Measurements from ENCODE around the gene ARL11.

ARL11 gene

DNA sequence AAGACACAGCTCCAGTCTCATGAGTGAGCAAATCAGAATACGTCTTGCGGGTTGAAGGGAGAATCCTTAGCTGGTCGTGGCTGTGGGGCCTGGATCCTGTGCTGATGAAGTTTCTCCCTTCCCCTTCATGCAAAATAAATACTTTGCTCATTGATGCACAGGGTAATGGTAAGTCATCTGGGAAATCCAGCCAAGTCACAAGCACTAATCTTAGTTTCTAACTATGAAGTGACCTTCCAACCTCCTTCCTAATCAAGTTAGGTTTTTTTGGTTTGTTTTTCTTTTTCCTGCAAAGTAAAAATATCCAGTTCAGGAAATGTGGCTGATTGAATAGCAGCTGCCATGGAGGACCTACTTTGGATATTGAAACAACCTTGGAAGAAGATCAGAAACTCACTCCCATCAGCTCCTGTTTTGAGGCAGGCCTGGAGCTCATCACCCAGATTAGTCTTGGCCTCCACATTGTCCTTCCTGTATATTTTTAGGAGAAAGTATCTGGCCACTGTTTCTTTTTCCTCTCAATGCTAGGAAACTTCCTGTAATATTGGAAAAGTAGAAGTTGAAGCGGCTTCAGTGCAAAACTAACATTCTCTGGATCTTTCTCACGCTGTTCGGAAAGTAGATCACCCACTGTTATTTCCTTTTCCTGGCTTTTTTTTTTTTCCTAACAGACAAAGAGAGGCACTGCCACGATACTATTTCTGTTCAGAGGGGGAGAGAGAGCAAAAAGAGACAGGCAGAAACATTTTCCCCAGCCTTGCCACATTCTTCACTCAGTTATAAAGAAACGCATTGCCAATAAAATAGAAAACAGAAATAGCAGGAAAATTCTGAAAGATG lies 12.3 kb upstream of the ARL11 start:
- peak in 1 of 4 experiments; percentile 23 for DNase-seq

DNA sequence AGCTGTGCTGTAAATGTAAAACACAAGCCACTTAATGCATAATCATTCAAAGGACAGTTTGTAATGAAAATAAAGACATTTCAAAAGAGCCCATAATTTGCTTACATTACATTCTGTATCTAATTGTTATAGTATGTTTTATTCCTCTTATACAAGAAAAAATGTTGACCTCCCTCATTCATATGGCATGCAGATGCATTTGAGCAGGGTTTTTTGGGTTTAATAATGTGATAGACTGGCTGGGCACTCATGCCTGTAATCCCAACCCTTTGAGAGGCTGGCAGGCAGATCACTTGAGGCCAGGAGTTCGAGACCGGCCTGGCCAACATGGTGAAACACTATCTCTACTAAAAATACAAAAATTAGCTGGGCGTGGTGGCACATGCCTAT lies 11.6 kb upstream of the ARL11 start:
- DNase-seq, result no peak

DNA sequence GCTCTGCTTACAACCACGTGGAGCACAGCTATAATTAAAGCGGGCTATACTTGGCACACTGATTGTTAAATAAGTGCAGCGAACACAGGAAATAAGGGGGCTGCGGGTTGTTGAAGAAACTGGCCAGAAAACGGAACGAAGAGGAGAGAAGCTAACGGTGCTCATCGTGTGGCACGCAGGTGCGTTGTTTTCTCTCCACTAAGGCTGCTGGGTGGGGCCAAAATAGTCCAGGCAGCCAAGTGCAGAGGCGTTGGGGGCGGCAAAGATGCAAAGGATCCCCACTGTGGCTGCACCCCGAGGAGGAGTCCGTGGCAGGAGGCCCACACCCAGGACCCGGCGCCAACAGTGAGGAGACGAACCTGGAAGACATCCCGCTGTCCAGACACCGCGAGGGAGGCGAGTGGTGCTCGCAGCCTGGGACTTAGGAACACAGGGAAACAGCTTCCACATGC lies 8.1 kb upstream of the ARL11 start:
- no peak for DNase-seq

DNA sequence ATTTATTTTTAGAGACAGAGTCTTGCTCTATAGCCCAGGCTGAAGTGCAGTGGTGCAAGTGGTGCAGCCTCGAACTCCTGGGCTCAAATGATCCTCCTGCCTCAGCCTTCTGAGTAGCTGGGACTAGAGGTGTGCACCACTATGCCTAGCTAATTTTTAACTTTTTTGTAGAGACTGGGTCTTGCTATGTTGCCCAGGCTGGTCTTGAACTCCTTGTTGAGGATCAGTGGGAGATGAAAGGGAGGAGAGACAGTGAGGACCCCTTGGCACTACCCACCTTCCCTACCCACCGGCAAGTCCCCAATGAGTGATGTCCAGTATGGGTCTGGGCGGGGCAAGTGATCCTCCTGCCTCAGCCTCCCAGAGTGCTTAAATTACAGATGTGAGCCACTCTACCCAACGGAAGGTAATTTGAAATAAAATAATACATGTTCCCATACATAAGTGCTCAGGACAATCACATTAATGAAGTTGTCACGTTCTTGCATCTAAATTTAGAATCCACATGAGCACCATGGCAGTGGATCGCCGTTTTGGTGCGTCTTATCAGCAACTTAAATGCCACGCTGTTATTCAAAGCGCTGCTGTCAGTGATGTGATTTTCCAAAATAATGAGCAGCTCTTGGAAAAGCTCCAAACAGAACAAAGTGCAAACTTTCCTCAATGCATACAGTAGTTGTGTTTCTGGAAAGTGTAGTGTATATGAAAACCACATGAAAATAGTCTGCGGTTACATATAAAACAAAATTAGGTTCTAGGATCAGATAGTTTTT lies 5.9 kb upstream of the ARL11 start:
- no peak for DNase-seq

DNA sequence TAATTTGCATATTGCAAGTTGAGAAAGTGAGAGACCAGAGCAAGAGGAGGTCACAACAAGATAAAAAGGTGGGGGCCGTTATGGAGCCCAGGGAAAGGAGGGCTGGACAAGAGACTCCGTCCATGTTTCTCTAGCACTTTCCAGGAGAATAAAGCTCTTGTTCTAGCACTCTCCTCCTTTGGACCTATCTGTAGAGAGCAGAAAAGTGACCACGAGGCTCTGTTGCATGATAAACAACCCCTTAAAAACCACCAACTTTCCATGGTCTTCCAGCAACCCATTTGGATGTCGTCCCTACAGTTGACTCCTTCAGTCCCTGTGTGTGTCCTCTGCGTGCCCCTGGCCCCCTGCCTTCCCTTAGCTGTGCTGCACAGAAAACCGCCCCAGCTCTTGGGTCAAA lies 4.1 kb upstream of the ARL11 start:
- DNase-seq, result no peak

DNA sequence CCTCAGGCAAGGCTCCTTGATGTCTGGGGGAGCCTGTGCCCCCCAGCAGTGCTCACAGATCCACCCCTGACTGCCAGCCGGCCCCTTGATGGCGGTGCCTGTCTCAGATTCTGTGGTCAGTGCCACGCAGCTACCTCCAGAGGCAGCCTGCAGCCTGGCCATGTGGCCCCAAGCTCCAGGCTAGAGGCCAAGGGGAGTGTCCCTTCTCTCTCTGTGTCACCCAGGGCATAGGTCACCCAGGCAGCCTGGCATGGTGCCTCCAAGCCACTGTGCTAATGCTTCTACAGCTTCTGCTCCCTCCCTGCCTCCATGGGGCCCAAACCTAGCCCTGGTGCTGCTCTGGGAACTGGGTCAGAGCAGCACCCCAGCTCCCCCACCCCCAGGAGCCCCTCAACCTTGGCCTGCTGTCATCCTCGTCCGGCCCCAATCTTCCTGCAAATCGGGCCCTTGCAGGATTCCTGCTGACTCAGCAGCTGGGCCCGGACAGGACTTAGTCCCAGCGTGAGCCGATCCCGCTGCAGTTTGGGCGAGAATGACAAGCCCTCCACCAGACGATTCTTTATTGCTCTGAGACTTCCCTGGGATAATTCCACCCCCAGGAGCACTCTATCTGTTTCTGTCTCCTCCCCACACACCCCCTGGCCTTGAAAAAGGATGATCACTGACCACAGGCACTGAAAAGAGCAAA lies 2.8 kb upstream of the ARL11 start:
- DNase-seq, result peak; percentile 70 to 83 (median 76)

DNA sequence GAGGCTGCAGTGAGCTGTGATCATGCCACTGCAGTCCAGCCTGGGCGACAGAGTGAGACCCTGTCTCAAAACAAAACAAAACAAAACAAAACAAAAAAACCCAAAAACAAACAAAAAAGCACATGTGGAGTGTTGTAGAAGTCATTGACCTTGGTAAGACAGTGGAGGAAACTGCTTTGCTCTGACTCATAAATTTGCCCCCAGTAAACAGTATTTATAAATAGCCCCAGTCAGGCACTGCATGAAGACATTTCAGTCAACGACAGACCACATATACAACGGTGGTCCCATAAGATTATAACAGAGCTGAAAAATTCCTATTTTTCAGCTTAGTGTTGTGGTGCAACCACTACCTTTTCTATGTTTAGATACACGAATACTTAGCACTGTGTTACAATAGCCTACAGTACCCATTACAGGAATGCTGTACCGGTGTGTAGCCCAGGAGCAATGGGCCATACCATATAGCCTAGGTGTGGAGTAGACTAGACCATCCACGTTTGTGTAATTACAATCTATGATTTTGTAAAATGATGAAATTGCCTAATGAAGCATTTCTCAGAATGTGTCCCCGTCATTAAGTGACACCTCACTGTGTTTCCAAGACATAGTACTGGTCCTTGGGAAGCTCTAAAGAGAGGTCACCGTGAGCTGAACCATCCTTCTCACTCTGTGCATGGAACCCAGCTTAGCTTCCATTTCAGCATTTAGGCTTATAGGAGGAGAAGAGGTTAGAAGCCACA lies 1.1 kb downstream of the ARL11 start:
- peak in 1 of 4 experiments; percentile 42 for DNase-seq

DNA sequence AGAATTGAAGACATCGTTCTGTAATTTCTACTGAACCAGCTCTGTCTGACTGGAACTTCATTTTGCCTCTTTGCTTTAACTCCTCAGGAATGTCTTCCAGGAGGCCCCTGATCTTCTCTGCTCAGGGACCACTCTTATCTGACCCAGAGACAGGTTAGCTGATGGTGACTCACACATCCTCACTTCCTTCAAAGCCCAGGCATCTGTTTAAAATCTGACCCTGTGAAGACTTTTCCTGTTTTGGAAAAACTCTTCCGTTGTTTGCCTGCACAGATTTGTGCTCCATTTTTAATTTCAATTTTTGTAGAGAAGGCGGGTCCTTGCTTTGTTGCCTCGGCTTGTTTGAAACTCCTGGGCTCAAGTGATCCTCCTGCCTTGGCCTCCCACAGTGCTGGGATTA lies 1.6 kb downstream of the ARL11 start:
- DNase-seq, result no peak

DNA sequence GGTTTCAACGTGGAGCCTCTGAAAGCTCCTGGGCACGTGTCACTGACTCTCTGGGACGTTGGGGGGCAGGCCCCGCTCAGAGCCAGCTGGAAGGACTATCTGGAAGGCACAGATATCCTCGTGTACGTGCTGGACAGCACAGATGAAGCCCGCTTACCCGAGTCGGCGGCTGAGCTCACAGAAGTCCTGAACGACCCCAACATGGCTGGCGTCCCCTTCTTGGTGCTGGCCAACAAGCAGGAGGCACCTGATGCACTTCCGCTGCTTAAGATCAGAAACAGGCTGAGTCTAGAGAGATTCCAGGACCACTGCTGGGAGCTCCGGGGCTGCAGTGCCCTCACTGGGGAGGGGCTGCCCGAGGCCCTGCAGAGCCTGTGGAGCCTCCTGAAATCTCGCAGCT lies 2.3 kb downstream of the ARL11 start:
- no peak for DNase-seq

DNA sequence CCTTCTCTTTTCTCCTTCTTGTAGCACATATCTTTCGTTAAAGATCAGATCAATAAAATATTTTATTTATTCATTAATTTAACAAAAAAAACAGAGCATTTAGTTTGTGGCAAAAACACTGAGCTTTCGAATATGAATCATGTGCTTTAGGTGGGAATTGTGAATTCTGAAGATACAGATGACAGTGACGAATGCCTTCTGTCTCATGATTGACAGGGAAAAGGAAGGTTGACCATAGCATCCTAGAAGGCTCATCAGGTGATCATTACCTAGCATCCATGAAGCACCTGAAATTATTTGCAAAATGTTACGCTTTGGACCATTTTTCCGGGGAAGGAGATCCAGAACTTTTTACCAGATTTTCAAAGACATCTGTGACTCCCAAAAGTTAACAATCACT lies 3.8 kb downstream of the ARL11 start:
- DNase-seq, result no peak

DNA sequence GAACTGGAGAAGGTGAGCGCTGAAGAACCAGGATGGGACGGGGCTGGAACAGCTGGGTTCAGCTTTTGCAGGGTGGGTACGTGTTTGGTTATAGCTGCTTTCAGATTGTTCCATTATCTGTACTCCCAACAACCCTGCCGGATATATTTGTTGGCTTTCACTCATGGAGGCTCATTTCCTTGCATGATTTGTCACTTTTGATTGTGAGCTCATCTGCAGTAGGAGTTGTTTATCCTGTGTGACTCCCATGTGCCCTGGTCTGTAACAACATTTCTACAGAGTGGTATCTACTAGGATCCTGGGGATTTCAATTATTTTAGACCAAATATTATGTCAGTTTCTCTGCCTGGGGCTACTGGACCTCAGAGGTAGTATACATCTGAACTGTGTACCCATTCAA lies 5.4 kb downstream of the ARL11 start:
- DNase-seq, result peak in 3 of 4 experiments; percentile 23 to 48 (median 43)

DNA sequence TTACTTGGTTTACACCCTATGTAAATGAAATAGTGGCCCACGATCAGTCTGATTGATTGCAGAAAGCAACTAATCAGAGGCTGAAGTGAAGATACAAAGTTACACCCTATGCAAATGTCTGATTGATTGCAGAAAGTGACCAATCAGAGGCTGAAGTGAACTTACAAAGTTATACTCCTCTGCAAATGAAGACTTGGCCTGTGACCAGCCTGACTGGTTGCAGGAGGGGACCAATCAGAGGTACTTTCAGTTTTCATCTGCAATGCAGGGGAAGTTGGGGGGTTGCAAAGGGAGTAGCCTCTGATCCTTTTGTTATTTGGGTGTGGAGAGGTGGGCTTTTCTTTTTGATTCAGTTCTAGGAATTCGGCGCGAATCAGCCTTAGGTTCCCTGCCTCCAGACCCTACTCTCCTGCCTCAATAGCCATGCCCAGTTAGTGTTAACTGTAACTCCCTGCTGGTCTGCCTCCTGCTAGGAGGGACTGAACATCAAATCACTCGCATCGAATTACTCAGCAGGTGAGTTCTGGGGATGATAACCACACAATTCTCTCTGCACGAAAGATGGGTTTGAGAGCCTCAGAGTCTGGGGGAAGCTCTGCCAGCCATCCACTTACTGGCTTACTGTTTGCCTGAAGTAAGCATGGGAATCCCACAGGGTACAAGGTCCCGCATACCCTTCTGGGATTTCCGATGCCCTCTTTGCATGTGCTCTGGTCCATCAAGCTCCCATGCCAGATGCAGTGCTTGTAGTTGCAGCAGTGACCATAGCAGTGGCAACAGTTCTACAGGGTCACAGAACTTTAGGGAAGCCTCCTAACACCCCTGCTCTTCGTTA lies 7.5 kb downstream of the ARL11 start:
- peak; percentile 42 to 73 (median 54) for DNase-seq

DNA sequence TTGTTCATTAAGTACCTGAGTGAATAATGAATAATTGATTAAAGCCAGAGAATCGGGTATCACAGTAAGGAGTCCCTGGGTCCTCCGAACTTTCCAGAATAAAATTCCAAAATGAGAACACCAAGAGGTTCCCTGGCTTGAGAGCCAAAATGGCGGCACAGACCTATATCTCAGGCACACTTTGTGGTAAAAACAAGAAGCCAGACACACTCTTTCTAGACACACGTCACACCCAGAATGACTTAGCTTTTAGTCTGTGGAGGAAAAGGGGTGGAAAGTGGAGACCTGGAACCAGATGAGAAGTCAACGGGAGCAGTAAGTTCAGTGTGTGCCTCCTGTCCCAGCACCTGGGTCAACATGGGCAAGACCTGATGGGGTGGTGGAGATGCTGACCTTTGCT lies 8.4 kb downstream of the ARL11 start:
- no peak for DNase-seq

DNA sequence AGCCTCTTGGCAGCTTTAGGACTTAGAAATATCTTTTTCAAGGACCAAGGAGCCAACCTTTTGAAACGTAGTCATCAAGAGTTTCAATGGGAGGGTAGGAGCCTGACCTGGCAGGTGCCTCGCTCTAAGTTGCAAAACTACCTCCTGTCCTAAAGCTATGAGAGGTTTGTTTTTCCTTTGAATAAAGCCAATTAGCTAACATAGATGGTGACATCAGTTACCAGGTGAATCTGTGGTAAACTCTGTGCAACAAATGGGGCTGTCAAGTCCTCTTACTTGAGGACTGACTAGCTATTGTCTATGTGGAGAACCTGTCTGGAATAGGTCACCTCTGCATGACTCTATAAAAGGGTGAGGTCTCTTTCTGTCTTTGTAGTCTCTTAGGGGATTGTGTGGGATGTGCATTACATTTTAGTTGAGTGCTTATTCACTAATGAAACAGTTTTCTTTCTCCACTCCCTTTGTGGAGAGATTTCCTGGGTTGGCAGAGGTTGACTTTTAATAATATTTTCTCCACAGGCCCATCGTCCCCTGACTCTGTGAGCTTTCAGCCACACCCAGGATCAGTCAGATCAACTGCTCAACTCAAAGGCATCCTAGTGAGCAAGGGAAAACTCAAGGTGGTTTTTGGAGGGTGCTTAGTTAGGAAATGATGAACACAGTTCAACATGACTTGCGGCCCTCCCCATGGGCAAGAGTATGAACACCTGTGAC lies 9.9 kb downstream of the ARL11 start:
- no peak for DNase-seq

DNA sequence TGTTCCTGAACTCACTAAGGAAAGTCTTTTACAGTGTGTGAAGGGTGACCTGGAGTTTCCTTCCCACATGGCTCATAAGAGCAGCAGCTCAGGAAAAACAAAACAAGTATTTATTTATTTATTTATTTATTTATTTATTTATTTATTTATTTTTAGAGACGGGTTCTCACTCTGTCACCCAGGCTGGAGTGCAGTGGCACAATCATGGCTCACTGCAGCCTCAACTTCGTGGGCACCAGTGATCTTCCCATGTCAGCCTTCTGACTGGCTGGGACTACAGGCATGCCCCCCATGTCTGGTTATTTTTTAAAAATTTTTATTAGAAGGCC lies 10.4 kb downstream of the ARL11 start:
- DNase-seq, result no peak

DNA sequence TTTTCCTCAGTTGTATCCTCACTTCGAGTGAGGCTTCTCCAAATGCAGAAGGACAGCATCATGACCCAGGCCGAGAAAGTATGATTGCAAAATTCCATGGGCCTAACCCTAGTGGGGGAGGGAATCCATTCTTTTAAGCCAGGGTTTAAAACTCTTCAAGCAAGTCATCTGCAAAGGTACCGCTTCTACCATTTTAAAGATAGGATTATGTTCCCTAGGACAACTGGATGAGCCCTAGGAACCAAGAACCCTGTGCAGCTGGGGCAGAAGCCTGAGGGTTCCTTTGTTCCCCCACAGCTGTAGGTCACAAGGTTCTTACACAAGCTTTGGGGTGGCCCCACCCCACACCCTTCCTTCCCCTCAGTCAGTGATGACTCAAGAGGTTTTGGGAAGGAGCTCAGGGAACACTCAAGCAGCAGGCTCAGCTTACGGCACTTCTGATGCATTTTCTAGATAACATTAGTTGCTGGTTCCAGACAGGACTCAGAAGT lies 13.5 kb downstream of the ARL11 start:
- peak; percentile 92 to 97 (median 95) for DNase-seq

DNA sequence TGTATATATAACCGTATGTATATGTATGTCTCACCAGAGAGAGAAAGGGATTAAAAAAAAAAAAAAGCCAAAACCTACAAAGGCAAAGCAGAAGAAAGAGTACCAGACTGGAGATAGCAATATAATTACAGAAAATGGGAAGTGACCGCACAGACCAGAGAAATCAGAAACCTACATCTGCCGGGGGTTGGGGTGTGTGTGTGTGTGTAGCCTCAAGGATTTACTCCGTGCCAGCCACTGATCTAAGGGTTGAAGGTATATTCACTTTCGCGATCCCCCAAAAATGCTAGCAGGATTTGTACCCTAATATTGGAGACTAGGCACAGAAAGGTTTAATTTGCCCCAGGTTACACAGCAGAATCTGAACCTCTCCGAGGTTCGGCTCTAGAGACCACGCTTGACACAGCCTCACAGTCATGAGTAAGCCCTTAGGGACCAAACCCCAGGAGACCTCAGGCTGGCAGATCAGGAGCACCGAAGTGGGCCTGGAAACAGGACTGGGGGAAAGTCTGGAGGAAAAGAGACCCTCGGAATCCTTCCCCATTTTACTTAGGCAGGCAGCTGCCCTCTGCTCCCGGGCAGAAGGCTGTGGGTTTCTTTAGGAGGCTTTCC lies 14.8 kb downstream of the ARL11 start:
- peak; percentile 40 to 73 (median 62) for DNase-seq

DNA sequence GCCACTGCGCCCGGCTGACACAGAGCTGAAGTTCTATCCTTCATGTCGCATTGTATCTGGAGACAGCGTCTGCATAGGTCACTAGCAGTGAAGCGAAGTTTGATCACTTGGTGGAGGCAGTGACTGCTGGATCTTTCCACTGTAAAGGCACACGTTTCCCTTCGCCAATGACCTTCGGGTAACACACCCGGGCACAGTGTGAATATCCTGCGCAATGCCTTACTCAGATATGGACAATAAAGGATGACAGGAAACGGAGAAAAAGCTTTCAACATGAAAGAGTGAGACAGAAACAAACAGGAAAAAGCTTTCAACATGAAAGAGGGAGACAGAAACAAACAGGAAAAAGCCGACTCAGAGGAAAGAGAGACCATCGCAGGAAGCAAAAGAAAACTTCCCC lies 17.1 kb downstream of the ARL11 start:
- DNase-seq, result no peak

DNA sequence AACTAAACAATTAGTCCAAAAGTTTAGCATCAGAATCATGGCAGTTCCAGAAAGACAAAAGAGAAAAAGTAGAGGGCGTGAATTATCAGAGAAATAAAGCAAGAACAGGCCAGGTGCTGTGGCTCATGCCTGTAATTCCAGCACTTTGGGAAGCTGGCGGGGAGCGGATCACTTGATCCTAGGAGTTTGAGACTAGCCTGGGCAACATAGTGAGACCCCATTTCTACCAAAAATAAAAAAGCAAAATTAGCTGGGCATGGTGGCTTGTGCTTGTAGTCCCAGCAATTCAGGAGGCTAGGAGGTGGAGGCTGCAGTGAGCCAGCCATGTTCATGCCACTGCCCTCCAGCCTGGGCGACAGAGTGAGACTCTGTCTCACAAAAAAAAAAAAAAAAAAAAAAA lies 18.4 kb downstream of the ARL11 start:
- no peak for DNase-seq

DNA sequence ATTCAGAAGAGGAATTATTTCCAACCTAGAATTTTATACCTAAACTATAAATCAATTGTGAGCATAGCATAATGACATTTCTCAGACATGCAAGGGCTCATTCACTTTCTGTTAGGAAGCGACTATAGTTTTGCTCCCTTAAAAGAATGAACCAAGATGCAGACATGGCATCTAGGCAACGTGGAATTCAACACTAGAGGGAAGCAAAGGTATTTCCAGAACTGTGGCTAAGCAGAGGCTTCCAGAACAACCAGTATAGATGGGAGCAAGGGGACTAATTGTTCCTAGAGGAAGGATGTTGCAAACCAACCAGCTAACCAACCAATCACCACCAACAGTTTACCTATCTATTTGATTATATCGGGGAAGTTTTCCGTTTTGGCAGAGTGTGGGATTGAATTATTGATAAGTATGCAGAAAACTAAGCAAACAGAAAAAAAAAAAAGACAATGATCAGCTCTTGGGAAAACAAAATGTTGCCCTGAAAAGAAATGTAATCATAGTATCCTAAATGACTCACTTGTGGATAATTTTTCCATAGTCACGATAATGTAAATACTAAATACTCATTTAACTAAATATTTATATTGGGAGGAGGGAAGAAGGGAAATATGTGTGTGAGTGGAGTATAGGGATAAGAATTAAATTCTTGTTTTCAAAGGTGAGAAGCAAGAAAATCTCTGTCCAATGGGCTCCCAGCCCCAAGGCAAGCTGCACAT lies 21.1 kb downstream of the ARL11 start:
- no peak for DNase-seq
